ENCODE data around the gene MEIG1. TPM values are rescaled to one million over a fixed set of nuclear protein-coding genes. Genes with fewer than 3 reads are reported as not detected.
"Not testable (repeated sequence)": the region's sequence is repeated elsewhere in the genome, so short reads cannot be mapped to it uniquely, and the experiment has no call there.

Gene MEIG1
- total RNA-seq, 2 donors from 2014 or later, result not detected

- ATAC-seq (ENCODE audit: insufficient number of reproducible peaks, low FRiP score, low read depth) (no peak), DNase-seq (ENCODE audit: low spot score) (no peak)
- H3K4me3 ChIP-seq, result no peak overlapping the region
- no peaks in the 10 kb centered on the region for H3K36me3 ChIP-seq
- no peaks in the 10 kb centered on the region for H3K9me3 ChIP-seq
- H3K4me1 ChIP-seq (ENCODE audit: control insufficient read depth in 1 of 2, low read depth in 2 of 2), result no peaks in the 10 kb centered on the region
- H3K27me3 ChIP-seq (replicated peaks; ENCODE audit: insufficient read depth), result no peaks in the 10 kb centered on the region
- TF ChIP-seq, protein P1, sequence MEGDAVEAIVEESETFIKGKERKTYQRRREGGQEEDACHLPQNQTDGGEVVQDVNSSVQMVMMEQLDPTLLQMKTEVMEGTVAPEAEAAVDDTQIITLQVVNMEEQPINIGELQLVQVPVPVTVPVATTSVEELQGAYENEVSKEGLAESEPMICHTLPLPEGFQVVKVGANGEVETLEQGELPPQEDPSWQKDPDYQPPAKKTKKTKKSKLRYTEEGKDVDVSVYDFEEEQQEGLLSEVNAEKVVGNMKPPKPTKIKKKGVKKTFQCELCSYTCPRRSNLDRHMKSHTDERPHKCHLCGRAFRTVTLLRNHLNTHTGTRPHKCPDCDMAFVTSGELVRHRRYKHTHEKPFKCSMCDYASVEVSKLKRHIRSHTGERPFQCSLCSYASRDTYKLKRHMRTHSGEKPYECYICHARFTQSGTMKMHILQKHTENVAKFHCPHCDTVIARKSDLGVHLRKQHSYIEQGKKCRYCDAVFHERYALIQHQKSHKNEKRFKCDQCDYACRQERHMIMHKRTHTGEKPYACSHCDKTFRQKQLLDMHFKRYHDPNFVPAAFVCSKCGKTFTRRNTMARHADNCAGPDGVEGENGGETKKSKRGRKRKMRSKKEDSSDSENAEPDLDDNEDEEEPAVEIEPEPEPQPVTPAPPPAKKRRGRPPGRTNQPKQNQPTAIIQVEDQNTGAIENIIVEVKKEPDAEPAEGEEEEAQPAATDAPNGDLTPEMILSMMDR (IDR thresholded peaks at IDR 0.05), result no peak
- H3K27ac ChIP-seq, result no peak overlapping the region
Observed at GRCh38 chr10:14975672-14976273, 16.6 kb downstream of the MEIG1 start.

- TF ChIP-seq, protein P1 (IDR thresholded peaks at IDR 0.05), result no peak
- Histone ChIP-seq H3K27me3 (replicated peaks; ENCODE audit: insufficient read depth) (no peaks in the 10 kb centered on the region), H3K27ac (no peak overlapping the region), H3K9me3 (no peaks in the 10 kb centered on the region), H3K4me3 (no peak overlapping the region), H3K36me3 (no peaks in the 10 kb centered on the region), H3K4me1 (ENCODE audit: control insufficient read depth in 1 of 2, low read depth in 2 of 2) (no peaks in the 10 kb centered on the region)
- ATAC-seq (ENCODE audit: insufficient number of reproducible peaks, low FRiP score, low read depth) (no peak), DNase-seq (ENCODE audit: low spot score) (no peak)
Observed at GRCh38 chr10:14982744-14983143, 23.6 kb downstream of the MEIG1 start.

- H3K27me3 ChIP-seq (replicated peaks; ENCODE audit: insufficient read depth); H3K27ac ChIP-seq; H3K4me3 ChIP-seq; H3K9me3 ChIP-seq; H3K4me1 ChIP-seq (ENCODE audit: control insufficient read depth in 1 of 2, low read depth in 2 of 2); ATAC-seq (ENCODE audit: insufficient number of reproducible peaks, low FRiP score, low read depth); DNase-seq (ENCODE audit: low spot score); H3K36me3 ChIP-seq: not testable (repeated sequence)
Observed at GRCh38 chr10:14989552-14989951, 30.4 kb downstream of the MEIG1 start.

- H3K36me3 ChIP-seq; H3K4me3 ChIP-seq; H3K27ac ChIP-seq; H3K9me3 ChIP-seq; ATAC-seq (ENCODE audit: insufficient number of reproducible peaks, low FRiP score, low read depth); DNase-seq (ENCODE audit: low spot score); H3K27me3 ChIP-seq (replicated peaks; ENCODE audit: insufficient read depth); H3K4me1 ChIP-seq (ENCODE audit: control insufficient read depth in 1 of 2, low read depth in 2 of 2): not testable (repeated sequence)
- TF ChIP-seq, protein P1 (IDR thresholded peaks at IDR 0.05), result peak; percentile 23
Observed at GRCh38 chr10:14991035-14991749, 32.0 kb downstream of the MEIG1 start.

DNA sequence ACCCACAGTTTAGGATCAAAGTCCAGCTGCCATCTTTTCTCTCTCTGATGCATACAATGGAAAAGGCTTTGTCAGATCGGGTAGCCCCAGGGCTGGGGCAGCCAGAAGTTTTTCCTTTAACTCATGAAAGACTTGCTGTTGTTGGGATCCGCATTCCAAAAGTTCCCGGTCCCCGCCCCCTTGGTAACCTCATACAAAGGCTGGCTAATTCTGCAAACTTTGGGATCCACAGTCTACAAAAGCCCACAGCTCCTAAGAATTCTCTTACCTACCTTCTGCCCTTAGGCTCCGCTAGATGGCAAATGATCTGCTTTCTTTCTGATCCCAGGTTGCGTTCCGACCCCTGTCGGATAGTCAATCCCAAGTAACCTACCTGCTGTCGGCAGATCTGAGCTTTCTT, 33.1 kb downstream of the MEIG1 start:
- not testable (repeated sequence) for H3K27ac ChIP-seq

DNA sequence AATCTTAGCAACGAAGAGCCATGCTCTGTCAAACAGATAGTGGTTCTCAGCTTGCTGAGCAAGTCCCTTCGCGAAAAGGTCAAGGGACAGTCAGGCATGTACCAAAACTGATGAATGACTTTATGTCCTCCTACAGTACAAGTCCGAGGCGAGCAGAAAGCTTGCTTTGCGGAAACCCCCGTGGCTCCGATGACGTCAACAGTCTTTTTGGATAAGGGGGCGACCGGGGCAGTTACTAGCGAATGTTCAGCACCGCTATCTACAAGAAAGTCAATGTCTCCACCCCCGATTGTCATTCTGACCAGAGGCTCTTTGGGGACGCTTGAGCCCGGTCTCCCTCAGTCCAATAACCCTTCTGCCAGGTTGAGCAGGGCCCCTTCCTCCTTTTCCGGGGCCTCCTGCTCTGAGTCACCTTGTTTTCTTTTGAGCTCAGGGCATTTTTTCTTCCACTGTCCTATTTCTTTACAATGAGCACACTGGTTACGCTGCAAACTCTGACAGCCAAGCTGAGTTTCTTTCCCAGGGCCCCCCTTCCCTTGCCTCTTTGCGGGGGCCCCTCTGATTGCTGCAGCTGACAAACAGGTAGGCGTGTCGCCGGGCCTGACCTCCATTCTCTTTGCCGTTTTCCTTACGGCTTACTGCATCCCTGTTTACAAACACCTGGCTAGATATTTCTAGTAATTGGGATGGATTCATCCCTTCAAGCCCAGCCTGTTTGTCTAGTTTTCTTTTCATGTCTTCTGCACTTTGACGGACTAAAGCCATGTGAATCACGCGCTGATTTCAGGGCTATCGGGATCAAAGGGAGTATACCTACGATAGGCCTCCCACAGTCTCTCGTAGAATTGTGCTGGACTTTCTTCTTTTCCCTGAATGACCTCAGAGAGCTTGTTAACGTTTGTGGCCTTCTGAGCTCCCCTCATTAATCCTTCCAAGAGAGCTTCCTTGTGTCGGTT, 34.6 kb downstream of the MEIG1 start:
- H3K36me3 ChIP-seq; H3K9me3 ChIP-seq; H3K27me3 ChIP-seq (replicated peaks; ENCODE audit: insufficient read depth); H3K4me1 ChIP-seq (ENCODE audit: control insufficient read depth in 1 of 2, low read depth in 2 of 2); ATAC-seq (ENCODE audit: insufficient number of reproducible peaks, low FRiP score, low read depth); H3K27ac ChIP-seq; H3K4me3 ChIP-seq; DNase-seq (ENCODE audit: low spot score): not testable (repeated sequence)

More for the DNA sequence above, 33.1 kb downstream of the MEIG1 start:
- not testable (repeated sequence) for H3K4me1 ChIP-seq (ENCODE audit: control insufficient read depth in 1 of 2, low read depth in 2 of 2); H3K27me3 ChIP-seq (replicated peaks; ENCODE audit: insufficient read depth); H3K9me3 ChIP-seq; H3K4me3 ChIP-seq; H3K36me3 ChIP-seq; ATAC-seq (ENCODE audit: insufficient number of reproducible peaks, low FRiP score, low read depth); DNase-seq (ENCODE audit: low spot score)
